DMS 273 (cell line): Measurements from ENCODE around the gene BEST3.
"Not testable (repeated sequence)": the region's sequence is repeated elsewhere in the genome, so short reads cannot be mapped to it uniquely, and the experiment has no call there.

ENCODE experiments used
- DNase-seq: peaks from one replicate; lab custom pipeline; 2025; ENCODE audit not compliant: unreplicated experiment; lab: John Stamatoyannopoulos, UW

Gene BEST3

DNA sequence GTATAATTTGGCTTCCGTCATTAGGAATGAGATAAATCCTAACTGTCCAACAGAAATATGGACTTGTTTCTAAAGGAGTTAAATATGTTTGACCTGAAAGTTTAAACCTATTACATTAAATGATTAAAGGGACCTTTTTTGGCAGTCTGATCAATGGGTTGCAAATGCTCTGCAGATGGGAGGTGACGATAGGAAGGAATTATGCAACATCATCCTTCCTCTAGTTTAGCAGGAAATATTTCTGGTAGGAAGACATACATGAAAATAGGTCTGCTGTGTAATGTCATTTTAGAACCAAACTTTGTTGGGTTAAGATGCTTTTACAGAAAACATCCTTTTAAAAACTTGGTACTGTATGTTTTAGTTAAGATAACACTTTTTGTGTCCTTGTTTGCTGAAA, 91.0 kb downstream of the BEST3 start:
- DNase-seq = no peak

DNA sequence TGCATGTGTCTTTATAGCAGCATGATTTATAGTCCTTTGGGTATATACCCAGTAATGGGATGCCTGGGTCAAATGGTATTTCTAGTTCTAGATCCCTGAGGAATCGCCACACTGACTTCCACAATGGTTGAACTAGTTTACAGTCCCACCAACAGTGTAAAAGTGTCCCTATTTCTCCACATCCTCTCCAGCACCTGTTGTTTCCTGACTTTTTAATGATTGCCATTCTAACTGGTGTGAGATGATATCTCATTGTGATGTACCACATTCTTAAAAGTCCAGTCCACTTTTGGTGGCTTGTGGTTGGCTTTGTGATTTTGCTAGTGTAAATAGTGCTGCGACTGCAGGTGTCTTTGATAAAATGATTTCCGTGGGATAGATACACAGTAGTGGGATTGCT, 94.8 kb downstream of the BEST3 start:
- not testable (repeated sequence) for DNase-seq
